ENCODE measurements around the gene SDF2. TPM values are rescaled to one million over a fixed set of nuclear protein-coding genes. Genes with fewer than 3 reads are reported as not detected.

The SDF2 gene
- total RNA-seq, 1 donor from 2014 or later = 48.8 TPM

DNA sequence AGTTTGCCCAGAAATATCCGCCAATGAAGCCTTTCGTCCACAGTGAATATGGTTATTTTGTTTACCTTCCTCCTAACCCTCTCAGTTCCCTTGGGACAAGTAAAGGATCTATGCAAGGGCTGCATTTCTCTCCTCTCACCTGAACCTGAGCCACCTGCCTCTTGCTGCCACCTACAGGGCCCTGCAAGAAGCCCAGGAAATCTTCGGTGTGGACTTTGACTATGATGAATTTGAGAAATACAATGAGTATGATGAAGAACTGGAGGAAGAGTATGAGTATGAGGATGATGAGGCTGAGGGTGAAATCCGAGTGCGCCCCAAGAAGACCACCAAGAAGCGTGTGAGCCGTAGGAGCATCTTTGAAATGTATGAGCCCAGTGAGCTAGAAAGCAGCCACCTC lies 14.3 kb upstream of the SDF2 start:
- H3K4me3 ChIP-seq = no peak overlapping the region
- peaks cover 100% of the 10 kb centered on the region for H3K36me3 ChIP-seq
- intact Hi-C loops (cut with DNase I) = no loop called here
- TF ChIP-seq, protein P1, sequence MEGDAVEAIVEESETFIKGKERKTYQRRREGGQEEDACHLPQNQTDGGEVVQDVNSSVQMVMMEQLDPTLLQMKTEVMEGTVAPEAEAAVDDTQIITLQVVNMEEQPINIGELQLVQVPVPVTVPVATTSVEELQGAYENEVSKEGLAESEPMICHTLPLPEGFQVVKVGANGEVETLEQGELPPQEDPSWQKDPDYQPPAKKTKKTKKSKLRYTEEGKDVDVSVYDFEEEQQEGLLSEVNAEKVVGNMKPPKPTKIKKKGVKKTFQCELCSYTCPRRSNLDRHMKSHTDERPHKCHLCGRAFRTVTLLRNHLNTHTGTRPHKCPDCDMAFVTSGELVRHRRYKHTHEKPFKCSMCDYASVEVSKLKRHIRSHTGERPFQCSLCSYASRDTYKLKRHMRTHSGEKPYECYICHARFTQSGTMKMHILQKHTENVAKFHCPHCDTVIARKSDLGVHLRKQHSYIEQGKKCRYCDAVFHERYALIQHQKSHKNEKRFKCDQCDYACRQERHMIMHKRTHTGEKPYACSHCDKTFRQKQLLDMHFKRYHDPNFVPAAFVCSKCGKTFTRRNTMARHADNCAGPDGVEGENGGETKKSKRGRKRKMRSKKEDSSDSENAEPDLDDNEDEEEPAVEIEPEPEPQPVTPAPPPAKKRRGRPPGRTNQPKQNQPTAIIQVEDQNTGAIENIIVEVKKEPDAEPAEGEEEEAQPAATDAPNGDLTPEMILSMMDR (IDR thresholded peaks at IDR 0.05) = no peak
- H3K27me3 ChIP-seq (ENCODE audit: low read depth) = no peaks in the 10 kb centered on the region
- DNase-seq = no peak
- H3K27ac ChIP-seq = no peak overlapping the region
- no peaks in the 10 kb centered on the region for H3K4me1 ChIP-seq
- ATAC-seq = no peak
- no peaks in the 10 kb centered on the region for H3K9me3 ChIP-seq

DNA sequence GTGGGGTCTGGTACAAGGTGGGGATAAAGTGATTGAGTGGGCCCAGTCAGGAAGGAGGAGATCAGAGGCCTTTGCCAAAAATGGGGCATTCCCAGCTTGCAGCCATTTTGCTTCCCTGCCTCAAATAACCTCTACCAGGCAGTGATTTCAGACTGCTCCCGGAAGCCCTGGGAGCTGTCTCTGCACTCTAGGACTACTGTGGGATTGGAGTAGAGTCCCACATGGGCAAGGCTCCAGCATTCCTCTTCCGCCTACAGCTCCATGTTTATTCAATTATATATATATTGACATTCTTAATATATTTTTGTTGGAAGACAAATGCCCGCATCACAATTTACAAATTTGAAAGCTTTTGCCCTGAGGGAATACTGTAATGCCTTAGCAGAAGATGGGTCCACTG lies 13.8 kb upstream of the SDF2 start:
- TF ChIP-seq, protein P1 (IDR thresholded peaks at IDR 0.05) = no peak
- intact Hi-C loops (cut with DNase I) = no loop called here
- Histone ChIP-seq H3K4me3 (no peak overlapping the region), H3K27me3 (ENCODE audit: low read depth) (no peaks in the 10 kb centered on the region), H3K27ac (no peak overlapping the region), H3K4me1 (no peaks in the 10 kb centered on the region), H3K9me3 (no peaks in the 10 kb centered on the region), H3K36me3 (peaks cover 100% of the 10 kb centered on the region)
- no peak for DNase-seq
- no peak for ATAC-seq

DNA sequence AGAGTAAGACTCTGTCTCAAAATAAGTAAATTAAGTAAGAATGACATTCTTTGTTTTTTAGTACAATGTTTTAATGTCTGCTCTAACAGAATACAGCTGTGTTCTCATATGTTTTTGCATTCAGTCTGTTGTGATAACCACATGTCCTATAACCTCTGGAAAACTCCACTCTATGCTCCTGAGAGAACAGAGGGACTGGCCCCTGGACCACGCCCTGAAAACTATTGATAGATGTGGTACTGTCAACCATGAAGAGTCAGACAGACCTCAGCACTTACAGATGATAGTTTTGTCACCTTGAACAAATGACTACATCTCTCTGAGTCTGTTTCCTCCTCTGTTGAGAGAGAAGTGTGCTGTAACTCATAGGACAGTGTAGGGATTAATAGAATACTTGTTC lies 8.2 kb upstream of the SDF2 start:
- H3K27ac ChIP-seq = no peak overlapping the region
- H3K4me1 ChIP-seq = peaks cover 3% of the 10 kb centered on the region
- H3K27me3 ChIP-seq (ENCODE audit: low read depth) = no peaks in the 10 kb centered on the region
- no peak for DNase-seq
- TF ChIP-seq, protein P1 (IDR thresholded peaks at IDR 0.05) = no peak
- H3K36me3 ChIP-seq = peaks cover 89% of the 10 kb centered on the region
- no peak for ATAC-seq
- no peak overlapping the region for H3K4me3 ChIP-seq
- intact Hi-C loops (cut with DNase I) = no loop called here
- no peaks in the 10 kb centered on the region for H3K9me3 ChIP-seq

DNA sequence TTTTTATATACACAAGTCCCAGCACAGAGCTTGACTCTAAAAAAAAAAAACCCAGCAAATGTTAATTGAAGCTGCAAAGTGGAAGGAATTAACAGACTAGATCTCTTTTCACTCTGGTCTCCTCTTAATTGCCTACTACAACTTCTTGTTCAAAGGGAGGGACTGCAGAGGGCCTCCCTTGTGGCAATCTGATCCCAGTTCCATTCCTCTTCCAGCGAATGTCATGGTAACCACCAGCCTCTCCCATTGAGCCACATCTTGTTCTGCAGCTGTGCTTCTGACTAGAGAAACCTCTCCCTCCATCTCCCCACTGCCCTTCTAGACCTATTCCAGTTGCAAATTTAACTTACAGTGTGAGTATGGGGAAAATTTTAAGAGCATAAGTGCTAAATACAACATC lies 6.2 kb upstream of the SDF2 start:
- Histone ChIP-seq H3K27me3 (ENCODE audit: low read depth) (no peaks in the 10 kb centered on the region), H3K4me1 (peaks cover 21% of the 10 kb centered on the region), H3K36me3 (peaks cover 68% of the 10 kb centered on the region), H3K9me3 (no peaks in the 10 kb centered on the region), H3K4me3 (no peak overlapping the region), H3K27ac (no peak overlapping the region)
- intact Hi-C loops (cut with DNase I) = no loop called here
- DNase-seq (no peak), ATAC-seq (no peak)
- TF ChIP-seq, protein P1 (IDR thresholded peaks at IDR 0.05) = no peak

DNA sequence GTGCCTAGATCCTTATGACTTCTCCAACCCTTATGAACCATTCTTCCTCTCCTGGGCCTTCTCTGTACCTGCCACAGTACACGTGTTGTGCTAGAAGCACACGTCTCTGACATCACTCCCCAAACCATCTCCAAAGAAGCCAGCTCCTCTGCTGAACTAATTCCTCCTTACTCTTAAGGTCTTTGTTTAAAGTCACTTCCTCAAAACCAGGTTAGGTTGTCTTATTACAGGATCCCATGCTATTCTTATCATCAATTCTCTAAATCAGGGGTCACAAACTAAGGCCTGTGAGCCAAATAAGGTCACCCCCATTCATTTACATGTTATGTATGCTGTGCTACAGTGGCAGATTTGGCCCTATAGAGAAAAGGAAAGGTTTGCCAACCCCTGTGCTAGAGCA lies 4.3 kb upstream of the SDF2 start:
- H3K4me3 ChIP-seq = no peak overlapping the region
- peaks cover 29% of the 10 kb centered on the region for H3K4me1 ChIP-seq
- H3K36me3 ChIP-seq = peaks cover 50% of the 10 kb centered on the region
- intact Hi-C loops (cut with DNase I) = no loop called here
- H3K27ac ChIP-seq = no peak overlapping the region
- H3K9me3 ChIP-seq = no peaks in the 10 kb centered on the region
- ATAC-seq = no peak
- TF ChIP-seq, protein P1 (IDR thresholded peaks at IDR 0.05) = no peak
- no peaks in the 10 kb centered on the region for H3K27me3 ChIP-seq (ENCODE audit: low read depth)
- no peak for DNase-seq

DNA sequence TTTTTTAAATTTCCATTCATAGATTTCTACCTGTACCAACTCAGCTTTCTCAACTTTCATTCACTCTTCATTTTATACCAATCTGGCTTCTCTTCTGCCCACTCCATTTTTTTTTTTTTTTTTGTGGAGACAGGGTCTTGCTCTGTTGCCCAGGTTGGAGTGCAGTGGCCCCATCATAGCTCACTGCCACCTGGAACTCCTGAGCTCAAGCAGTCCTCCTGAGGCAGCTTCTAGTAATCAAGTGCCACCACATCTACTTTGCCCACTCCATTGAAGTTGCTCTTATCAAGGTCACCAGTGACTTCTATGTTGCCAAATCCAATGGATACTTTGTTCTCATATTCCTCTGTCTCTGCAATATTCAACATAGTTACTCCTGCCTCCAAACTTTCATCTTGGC lies 2.0 kb upstream of the SDF2 start:
- Histone ChIP-seq H3K4me3 (no peak overlapping the region), H3K27ac (no peak overlapping the region), H3K4me1 (peaks cover 40% of the 10 kb centered on the region), H3K36me3 (peaks cover 31% of the 10 kb centered on the region), H3K9me3 (no peaks in the 10 kb centered on the region), H3K27me3 (ENCODE audit: low read depth) (no peaks in the 10 kb centered on the region)
- ATAC-seq = no peak
- TF ChIP-seq, protein P1 (IDR thresholded peaks at IDR 0.05) = no peak
- intact Hi-C loops (cut with DNase I) = no loop called here
- no peak for DNase-seq

Measured in lower lobe of right lung (tissue), 2 donors.